ENCODE data around the gene NDUFA8.

- TF ChIP-seq CTCF (IDR thresholded peaks at IDR 0.05), result no peak
- TF ChIP-seq POLR2A (IDR thresholded peaks at IDR 0.05), result no peak
These were observed 14.1 kb downstream of the NDUFA8 start for GRCh38 chr9:122145592-122145863.

Measured in lower leg skin (tissue), 3 donors.